Thyroid gland (tissue), 4 donors: ENCODE measurements around the gene SMIM41.

Experiments used
- POLR2A ChIP-seq, 2 donors: fragments of 450-650 bp; IDR thresholded peaks; one replicate each; pipeline ENCODE4 v1.6.1; 2017; ENCODE audit warnings: antibody characterized with exemption in 2 of 2, mild to moderate bottlenecking in 2 of 2, moderate library complexity in 1 of 2
- TF ChIP-seq, protein P1 (sequence below), 6 experiments: fragments of 200-600 bp in 3 of 6; fragments of 450-650 bp in 3 of 6; sonication (generic) in 3 of 6; IDR thresholded peaks; one replicate each; pipeline ENCODE4 v1.5.1; 2016 to 2019; ENCODE audit warnings: antibody characterized with exemption in 6 of 6, mild to moderate bottlenecking in 2 of 6, inconsistent platforms in 1 of 6, moderate library complexity in 1 of 6

DNA sequence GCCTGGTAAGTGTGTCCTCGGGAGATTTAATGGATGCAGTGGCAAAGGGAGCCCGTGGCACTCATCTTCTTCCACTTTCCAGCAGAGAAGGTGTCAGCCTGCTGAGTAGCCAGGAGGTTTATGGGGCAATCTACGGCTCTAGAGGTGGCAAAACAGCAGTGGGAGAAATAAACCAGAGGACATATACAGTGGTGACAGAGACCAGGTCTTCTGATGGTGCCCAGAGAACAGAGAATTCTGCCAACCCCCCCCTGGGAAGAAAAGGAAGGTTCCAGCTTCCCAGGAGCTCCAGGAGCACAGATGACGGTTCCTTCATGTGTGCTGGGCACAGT lies 43.0 kb downstream of the SMIM41 start:
- TF ChIP-seq, protein P1, sequence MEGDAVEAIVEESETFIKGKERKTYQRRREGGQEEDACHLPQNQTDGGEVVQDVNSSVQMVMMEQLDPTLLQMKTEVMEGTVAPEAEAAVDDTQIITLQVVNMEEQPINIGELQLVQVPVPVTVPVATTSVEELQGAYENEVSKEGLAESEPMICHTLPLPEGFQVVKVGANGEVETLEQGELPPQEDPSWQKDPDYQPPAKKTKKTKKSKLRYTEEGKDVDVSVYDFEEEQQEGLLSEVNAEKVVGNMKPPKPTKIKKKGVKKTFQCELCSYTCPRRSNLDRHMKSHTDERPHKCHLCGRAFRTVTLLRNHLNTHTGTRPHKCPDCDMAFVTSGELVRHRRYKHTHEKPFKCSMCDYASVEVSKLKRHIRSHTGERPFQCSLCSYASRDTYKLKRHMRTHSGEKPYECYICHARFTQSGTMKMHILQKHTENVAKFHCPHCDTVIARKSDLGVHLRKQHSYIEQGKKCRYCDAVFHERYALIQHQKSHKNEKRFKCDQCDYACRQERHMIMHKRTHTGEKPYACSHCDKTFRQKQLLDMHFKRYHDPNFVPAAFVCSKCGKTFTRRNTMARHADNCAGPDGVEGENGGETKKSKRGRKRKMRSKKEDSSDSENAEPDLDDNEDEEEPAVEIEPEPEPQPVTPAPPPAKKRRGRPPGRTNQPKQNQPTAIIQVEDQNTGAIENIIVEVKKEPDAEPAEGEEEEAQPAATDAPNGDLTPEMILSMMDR (IDR thresholded peaks at IDR 0.05) = no peak
- TF ChIP-seq POLR2A (IDR thresholded peaks at IDR 0.05) = no peak
